ENCODE results near the gene PPP1R17. TPM values are rescaled to one million over a fixed set of nuclear protein-coding genes. Genes with fewer than 3 reads are reported as not detected.

Gene PPP1R17
- total and polyA plus RNA-seq, 8 donors = not detected

DNA sequence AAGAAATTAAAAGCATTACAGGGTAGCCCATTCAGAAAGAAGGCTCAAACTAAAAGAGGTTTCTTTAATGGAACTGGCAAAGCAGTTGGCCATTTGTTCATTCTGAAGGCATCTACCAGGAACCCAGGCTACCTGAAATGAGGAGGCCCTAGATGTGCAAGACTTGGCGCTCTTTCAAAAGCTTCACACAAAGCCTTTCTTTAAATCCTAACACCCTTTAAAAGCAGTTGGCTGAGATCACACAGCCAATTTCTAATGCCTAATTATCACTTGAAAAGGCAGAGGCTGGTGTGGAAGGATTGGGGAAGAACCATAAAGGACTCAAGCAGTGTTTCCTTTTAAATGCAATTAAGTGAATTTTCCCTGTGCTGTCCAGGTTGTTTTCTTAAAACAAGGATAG, 23.2 kb downstream of the PPP1R17 start:
- intact Hi-C loops (cut with DNase I; ENCODE audit: low total_unique reads) = no loop called here
- H3K27ac ChIP-seq = no peak overlapping the region
- H3K4me1 ChIP-seq = no peaks in the 10 kb centered on the region
- WGBS, 5 donors = 67 to 84% (median 71%) methylated on average over 1 of the region's 1 CpG
- no peak for DNase-seq
- no peaks in the 10 kb centered on the region for H3K27me3 ChIP-seq
- H3K4me3 ChIP-seq = no peak overlapping the region
- no peaks in the 10 kb centered on the region for H3K9me3 ChIP-seq
- H3K36me3 ChIP-seq = no peaks in the 10 kb centered on the region
- TF ChIP-seq POLR2AphosphoS5 (IDR thresholded peaks at IDR 0.05) (no peak), EP300 (IDR thresholded peaks at IDR 0.05) (no peak), POLR2A (IDR thresholded peaks at IDR 0.05) (no peak)
- TF ChIP-seq, protein P1, sequence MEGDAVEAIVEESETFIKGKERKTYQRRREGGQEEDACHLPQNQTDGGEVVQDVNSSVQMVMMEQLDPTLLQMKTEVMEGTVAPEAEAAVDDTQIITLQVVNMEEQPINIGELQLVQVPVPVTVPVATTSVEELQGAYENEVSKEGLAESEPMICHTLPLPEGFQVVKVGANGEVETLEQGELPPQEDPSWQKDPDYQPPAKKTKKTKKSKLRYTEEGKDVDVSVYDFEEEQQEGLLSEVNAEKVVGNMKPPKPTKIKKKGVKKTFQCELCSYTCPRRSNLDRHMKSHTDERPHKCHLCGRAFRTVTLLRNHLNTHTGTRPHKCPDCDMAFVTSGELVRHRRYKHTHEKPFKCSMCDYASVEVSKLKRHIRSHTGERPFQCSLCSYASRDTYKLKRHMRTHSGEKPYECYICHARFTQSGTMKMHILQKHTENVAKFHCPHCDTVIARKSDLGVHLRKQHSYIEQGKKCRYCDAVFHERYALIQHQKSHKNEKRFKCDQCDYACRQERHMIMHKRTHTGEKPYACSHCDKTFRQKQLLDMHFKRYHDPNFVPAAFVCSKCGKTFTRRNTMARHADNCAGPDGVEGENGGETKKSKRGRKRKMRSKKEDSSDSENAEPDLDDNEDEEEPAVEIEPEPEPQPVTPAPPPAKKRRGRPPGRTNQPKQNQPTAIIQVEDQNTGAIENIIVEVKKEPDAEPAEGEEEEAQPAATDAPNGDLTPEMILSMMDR (IDR thresholded peaks at IDR 0.05) = no peak

DNA sequence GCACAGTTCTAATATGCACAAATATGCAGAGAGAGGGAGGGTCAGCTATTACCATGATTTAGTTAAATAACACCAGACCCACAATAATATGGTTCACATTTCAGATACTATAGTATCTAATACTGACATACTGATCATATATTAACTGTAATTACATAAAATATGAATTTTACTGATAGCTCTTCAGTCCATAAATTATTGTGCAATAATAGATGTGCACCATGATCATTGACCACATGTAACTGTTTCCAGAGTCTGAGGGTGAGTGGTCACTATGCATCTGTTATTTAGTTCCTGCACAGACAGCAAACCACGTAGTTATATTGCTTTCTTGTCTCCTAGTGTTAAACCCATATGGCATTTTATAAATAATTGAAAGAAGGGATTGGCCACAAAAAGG, 29.3 kb downstream of the PPP1R17 start:
- H3K36me3 ChIP-seq = no peaks in the 10 kb centered on the region
- no peak overlapping the region for H3K4me3 ChIP-seq
- no peak for TF ChIP-seq EP300 (IDR thresholded peaks at IDR 0.05)
- TF ChIP-seq, protein P1 (IDR thresholded peaks at IDR 0.05) = no peak
- no peak for TF ChIP-seq POLR2AphosphoS5 (IDR thresholded peaks at IDR 0.05)
- no peak for TF ChIP-seq POLR2A (IDR thresholded peaks at IDR 0.05)
- no peak for DNase-seq
- intact Hi-C loops (cut with DNase I; ENCODE audit: low total_unique reads) = no loop called here
- H3K9me3 ChIP-seq = no peaks in the 10 kb centered on the region
- no peaks in the 10 kb centered on the region for H3K27me3 ChIP-seq
- 29 to 65% (median 63%) methylated on average over 1 of the region's 1 CpG for WGBS, 5 donors
- no peak overlapping the region for H3K27ac ChIP-seq
- no peaks in the 10 kb centered on the region for H3K4me1 ChIP-seq

DNA sequence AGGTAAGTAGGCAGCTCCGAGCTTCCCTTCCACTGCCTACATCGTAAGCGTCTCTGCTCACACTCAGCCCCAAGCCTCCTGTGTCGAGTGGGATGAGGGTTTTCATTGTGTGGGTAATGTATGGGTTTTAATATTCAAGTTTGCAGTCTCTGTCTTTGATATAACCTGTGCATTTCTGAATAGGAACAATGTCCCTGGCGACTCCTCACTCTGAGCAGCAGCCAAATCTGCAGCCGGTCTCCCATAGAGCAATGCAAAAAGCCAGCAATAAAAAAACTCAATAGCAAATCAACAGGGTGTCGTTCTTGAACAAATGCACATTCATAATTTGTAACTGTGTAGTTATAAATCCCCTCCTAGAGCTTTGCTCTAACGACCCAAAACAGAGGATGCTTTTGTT, 33.4 kb downstream of the PPP1R17 start:
- H3K27me3 ChIP-seq = no peaks in the 10 kb centered on the region
- TF ChIP-seq, protein P1 (IDR thresholded peaks at IDR 0.05) = no peak
- no peak for TF ChIP-seq POLR2A (IDR thresholded peaks at IDR 0.05)
- no peak for TF ChIP-seq POLR2AphosphoS5 (IDR thresholded peaks at IDR 0.05)
- no peak for TF ChIP-seq EP300 (IDR thresholded peaks at IDR 0.05)
- intact Hi-C loops (cut with DNase I; ENCODE audit: low total_unique reads) = no loop called here
- no peaks in the 10 kb centered on the region for H3K4me1 ChIP-seq
- no peaks in the 10 kb centered on the region for H3K9me3 ChIP-seq
- no peak overlapping the region for H3K27ac ChIP-seq
- DNase-seq = no peak
- no peak overlapping the region for H3K4me3 ChIP-seq
- WGBS, 5 donors = 71 to 80% (median 77%) methylated on average over 8 of the region's 8 CpGs
- no peaks in the 10 kb centered on the region for H3K36me3 ChIP-seq

DNA sequence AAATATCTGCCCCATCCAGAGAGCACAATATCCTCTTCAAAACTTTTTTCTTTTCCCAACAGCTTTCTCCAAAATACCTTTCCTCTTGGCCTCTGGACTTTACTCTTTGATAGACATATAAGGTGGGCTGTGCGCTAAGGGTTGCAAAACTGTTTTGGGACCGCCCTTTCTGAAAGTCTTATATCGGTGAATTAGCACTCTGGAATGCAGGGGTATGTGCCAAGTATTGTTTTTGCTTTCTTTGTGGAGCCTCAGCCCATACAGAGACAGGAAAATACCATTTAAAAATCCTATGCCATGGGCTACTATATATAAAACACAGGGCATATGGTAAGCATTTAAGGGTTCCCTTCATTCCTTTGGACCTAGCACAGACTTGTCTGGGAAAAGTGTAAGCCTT, 37.7 kb downstream of the PPP1R17 start:
- 37 to 62% (median 49%) methylated on average over 3 of the region's 3 CpGs for WGBS, 5 donors

More for the DNA sequence above, 37.7 kb downstream of the PPP1R17 start:
- no peaks in the 10 kb centered on the region for H3K36me3 ChIP-seq
- H3K9me3 ChIP-seq = no peaks in the 10 kb centered on the region
- no peaks in the 10 kb centered on the region for H3K4me1 ChIP-seq
- TF ChIP-seq EP300 (IDR thresholded peaks at IDR 0.05) = no peak
- TF ChIP-seq, protein P1 (IDR thresholded peaks at IDR 0.05) = no peak
- TF ChIP-seq POLR2AphosphoS5 (IDR thresholded peaks at IDR 0.05) = no peak
- no peak for TF ChIP-seq POLR2A (IDR thresholded peaks at IDR 0.05)
- intact Hi-C loops (cut with DNase I; ENCODE audit: low total_unique reads) = no loop called here
- H3K27ac ChIP-seq = no peak overlapping the region
- no peak overlapping the region for H3K4me3 ChIP-seq
- DNase-seq = no peak
- no peaks in the 10 kb centered on the region for H3K27me3 ChIP-seq

Measured in stomach (tissue), 9 donors.